Effector CD8-positive, alpha-beta T cell (primary cell): Measurements from ENCODE around the gene HSD11B1L.
"Not testable (repeated sequence)": the region's sequence is repeated elsewhere in the genome, so short reads cannot be mapped to it uniquely, and the experiment has no call there.

Experiments used
- DNase-seq: peaks from one replicate; lab custom pipeline; 2025; lab: John Stamatoyannopoulos, UW

Gene HSD11B1L

DNA sequence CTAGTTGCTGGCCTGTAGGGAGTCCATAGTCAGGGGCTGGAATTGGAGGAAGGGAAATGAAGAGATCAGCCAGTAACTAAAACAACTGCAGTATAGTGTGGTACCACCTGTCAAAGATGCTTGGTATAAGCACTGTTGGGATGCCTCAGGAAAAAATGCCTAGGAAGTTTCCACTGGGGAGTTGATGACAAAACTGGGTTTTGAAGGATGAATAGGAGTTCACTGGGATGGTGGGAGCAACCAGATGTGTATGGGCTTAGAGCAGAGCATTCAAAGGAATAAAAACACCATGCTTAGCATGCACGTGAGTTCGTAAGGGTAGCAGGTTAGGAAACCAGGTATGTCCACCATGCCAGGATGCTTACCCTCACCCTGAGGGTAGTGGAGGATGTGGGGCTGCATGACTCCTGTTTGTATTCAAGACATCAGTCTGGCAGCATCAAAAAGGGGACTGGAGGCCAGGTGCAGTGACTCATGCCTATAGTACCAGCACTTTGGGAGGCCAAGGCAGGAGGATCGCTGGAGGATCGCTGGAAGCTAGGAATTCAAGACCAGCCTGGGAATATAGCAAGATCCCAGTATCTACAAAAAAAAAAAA is 46.7 kb downstream of the HSD11B1L start:
- DNase-seq: no peak

GRCh38 chr19:5733172-5733571 is 52.3 kb downstream of the HSD11B1L start:
- DNase-seq: not testable (repeated sequence)
